ENCODE results near the gene RFXANK.

DNA sequence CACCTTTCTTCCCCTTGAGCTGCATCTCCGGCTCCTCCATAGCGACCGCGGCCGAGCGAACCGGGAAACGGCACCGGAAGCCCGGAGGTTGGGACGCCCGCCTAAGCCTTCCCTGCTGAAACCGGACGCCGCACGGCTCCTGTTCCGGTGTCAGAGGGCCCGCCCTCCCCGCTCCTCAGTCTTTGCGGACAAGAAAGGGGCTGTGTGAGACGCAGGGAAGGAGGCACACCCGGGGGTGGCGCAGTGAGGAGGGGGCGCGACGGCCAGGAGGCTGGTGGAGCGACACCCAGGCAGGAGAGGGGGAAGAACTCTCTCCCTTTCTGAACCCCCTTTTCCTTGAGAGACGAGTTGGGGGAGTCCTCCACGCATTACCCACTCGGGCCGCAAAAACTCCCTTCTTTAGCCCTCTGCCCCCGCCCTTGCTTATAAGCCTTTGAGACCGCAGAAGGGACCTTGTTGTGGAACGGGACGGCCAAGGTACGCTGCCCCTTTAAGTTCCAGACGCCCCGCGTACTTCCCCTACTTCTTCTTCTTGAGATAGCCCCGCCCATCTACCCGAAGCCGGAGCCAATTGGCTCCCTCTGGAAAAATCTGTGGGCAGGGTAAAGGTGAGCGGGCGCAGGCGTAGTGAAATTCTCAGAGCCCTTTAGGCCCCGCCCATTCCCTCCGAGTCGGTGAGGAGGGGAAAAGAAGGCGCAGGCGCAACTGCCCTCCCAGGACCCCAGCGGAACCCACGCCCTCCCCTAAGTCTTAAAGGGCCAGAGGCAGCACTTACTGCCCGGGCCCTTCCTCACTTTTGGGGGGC is at the start of gene RFXANK, which contains the start of gene BORCS8:
- TF ChIP-seq, protein P1, sequence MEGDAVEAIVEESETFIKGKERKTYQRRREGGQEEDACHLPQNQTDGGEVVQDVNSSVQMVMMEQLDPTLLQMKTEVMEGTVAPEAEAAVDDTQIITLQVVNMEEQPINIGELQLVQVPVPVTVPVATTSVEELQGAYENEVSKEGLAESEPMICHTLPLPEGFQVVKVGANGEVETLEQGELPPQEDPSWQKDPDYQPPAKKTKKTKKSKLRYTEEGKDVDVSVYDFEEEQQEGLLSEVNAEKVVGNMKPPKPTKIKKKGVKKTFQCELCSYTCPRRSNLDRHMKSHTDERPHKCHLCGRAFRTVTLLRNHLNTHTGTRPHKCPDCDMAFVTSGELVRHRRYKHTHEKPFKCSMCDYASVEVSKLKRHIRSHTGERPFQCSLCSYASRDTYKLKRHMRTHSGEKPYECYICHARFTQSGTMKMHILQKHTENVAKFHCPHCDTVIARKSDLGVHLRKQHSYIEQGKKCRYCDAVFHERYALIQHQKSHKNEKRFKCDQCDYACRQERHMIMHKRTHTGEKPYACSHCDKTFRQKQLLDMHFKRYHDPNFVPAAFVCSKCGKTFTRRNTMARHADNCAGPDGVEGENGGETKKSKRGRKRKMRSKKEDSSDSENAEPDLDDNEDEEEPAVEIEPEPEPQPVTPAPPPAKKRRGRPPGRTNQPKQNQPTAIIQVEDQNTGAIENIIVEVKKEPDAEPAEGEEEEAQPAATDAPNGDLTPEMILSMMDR (IDR thresholded peaks at IDR 0.05; ENCODE audit: low read length) = no peak
- TF ChIP-seq EZH2 (IDR thresholded peaks at IDR 0.05; ENCODE audit: borderline replicate concordance, low read length) = no peak
